GM12801 (cell line): ENCODE data around the gene BABAM2.

Experiments used
- CTCF ChIP-seq: IDR thresholded peaks from one replicate; pipeline ENCODE4 v1.5.1; 2011; ENCODE audit warnings: control low read depth; ENCODE audit not compliant: insufficient read length; ENCODE audit errors: extremely low read depth

The BABAM2 gene

GRCh38 chr2:27992787-27993401, 102.4 kb downstream of the BABAM2 start:
- TF ChIP-seq CTCF, result no peak

GRCh38 chr2:27993402-27993787, 102.9 kb downstream of the BABAM2 start:
- TF ChIP-seq CTCF, result no peak

GRCh38 chr2:27993950-27994728, 103.6 kb downstream of the BABAM2 start:
- TF ChIP-seq CTCF, result no peak

GRCh38 chr2:27996156-27996922, 105.8 kb downstream of the BABAM2 start:
- TF ChIP-seq CTCF, result no peak

- no peak for TF ChIP-seq CTCF
Measured at GRCh38 chr2:28000287-28000686, 109.8 kb downstream of the BABAM2 start.

- TF ChIP-seq CTCF, result no peak
Measured at GRCh38 chr2:28002181-28002580, 111.7 kb downstream of the BABAM2 start.

GRCh38 chr2:28004086-28004485, 113.6 kb downstream of the BABAM2 start:
- no peak for TF ChIP-seq CTCF
